HL-60/S4 treated with phorbol 12-myristate 13-acetate at 8.2 ng/mL for 4 days and 3 days (cell line): ENCODE data around the gene RNF26.
"Not testable (repeated sequence)": the region's sequence is repeated elsewhere in the genome, so short reads cannot be mapped to it uniquely, and the experiment has no call there.

ENCODE experiments used
- in situ Hi-C: fragments of 300-500 bp; cut with MboI; formaldehyde crosslinking; loops from 2 replicates; pipeline ENCODE4 v1.15.0; 2022; ENCODE audit warnings: low sequenced_read_pairs

Gene RNF26

DNA sequence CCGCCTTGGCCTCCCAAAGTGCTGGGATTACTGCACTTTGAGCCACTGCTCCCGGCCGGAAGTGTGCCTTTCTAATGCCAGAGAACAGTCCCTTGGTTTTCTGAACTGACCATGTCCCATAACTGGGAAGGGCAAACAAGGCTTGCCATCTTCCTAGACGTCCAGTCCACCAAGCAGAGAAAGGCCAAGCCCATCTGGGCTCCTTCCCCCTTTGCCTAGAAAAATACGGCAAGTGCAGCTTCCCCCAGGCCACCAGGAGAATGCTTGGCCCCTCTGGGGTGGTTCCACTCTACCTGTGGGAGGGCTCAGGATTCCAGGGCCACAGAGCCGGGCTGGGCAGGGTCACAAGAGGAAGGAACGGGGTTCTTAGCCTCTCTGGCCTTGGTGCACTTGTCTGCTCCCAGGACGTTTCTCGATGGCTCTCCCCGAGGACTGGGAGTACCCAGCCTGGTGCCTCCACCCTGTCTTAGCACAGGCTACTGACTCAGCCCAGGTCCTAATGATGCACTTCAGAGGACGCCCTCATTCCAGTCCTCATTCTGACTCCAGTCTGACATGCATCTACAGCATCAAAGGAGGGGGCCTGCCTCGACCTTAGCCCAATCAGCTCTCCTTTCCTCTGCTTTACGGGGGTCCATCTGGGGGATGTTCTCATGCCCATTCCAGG lies 46.0 kb downstream of the RNF26 start:
- in situ Hi-C loops, result no loop called here

DNA sequence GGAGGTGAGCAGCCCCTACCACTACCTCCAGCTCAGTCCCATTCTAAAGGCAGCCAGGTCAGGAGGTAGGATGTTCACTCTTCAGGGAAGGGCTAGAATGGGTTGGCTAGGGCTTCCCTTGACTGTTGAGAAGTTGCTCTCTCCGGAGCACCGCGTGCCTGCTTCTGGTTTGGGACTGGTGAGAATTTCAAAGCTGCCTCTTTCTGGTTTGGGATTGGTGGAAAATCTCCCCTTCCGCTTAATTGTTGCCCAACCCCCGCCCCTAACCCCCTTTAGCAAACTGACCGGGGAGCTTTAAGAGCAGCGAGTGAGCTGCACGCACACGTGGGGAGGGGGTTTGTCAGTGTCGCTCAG lies 46.5 kb downstream of the RNF26 start:
- in situ Hi-C loops, result no loop called here

DNA sequence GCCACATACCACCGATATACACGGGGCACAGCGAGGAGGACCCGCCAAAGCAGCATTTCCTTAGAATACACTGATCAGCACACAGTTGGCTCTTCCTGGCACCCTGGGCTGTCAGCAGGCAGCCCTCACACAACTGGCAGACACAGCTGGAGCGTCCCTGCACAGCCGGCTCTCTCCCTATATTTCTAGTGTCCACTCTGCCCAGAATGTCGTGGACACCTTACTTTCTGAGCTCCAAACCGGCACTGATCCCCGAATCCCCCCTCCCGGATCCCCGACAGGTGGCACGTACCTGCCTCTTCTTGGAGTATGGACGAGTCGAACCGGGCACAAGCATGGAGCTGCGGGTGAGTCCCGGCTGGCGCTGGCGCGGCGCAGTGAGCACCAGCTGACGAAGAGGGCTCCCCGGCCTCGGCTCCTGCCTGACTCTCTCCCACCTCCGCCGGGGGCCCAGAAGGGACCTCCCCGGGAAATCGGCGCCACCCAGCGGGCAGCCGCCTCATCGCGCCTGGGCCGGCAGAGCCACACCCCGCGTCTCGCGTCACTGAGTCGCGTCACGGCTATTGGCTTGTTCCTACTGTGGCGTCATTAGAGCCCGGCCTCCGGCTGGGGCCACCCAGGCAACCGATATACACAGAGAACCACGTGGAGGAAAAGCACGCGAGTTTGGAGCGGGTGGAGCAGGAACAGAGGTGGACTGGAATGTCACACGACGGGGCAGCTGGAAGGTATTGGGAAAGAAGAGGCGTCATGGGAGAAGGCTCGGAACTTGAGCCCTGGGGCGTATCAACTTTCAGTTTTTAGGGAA lies 47.1 kb downstream of the RNF26 start, which contains the start of gene USP2:
TSS of gene USP2 (minus strand) at position 510 of the 808 bp plus-strand sequence. CDS start 8,210 bp downstream, outside the sequence.
- in situ Hi-C loops, result no loop called here

DNA sequence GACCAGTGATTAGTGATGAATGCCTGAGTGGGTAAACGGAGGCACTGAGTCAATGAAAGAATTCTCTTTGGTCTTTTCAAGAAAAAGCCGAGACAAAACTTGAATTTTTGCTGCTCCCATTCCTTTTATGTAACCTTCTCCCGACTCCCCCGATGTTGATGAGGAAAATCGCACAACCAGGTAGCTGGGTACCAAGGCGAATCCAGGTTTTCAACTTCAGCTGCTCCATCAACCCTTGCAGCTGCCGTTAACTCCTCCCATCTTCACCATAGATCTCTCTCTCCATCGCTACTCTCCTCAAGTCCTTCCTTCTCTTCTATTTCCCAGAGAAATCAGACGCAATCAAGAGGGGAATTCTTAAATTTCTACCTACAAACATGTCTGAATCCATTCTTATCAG lies 47.8 kb downstream of the RNF26 start:
- in situ Hi-C loops, result no loop called here

DNA sequence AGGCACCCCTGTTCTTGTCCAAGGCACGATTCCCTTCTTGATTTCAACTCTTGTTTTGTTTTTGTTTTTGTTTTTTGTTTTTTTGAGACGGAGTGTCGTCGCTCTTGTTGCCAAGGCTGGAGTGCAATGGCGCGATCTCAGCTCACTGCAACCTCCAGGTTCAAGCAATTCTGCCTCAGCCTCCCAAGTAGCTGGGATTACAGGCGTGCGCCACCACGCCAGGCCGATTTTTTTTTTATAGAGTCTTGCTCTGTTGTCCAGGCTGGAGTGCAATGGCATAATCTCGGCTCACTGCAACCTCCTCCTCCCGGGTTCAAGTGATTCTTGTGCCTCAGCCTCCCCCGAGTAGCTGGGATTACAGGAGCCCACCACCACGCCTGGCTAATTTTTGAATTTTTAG lies 48.2 kb downstream of the RNF26 start:
- in situ Hi-C loops, result not testable (repeated sequence)

DNA sequence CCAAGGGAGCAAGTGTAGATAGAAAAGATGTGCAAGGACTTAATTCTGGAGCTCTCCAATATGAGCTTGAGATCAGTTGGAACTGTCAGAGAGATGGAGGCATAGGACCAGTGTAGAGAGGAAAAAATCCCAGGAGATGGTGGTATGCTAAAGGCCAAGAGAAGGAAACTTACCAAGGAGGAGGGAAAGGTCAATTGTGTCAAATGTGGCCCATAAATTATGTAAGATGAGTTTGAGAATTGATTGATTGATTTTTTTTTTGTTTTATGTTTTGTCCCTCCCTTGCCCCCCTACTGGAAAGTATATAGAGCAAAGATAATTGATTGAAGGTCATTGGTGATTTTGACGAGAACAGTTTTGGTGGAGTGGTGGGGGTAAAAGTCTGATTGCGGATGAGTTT lies 50.0 kb downstream of the RNF26 start:
- in situ Hi-C loops, result no loop called here
